Activated T-cell treated with anti-CD3 and anti-CD28 coated beads for 4 hours (primary cell): ENCODE data around the gene RNF223.

Experiments
- DNase-seq: peaks from one replicate; pipeline ENCODE4 v3.0.0-alpha.2; 2020

The RNF223 gene

DNA sequence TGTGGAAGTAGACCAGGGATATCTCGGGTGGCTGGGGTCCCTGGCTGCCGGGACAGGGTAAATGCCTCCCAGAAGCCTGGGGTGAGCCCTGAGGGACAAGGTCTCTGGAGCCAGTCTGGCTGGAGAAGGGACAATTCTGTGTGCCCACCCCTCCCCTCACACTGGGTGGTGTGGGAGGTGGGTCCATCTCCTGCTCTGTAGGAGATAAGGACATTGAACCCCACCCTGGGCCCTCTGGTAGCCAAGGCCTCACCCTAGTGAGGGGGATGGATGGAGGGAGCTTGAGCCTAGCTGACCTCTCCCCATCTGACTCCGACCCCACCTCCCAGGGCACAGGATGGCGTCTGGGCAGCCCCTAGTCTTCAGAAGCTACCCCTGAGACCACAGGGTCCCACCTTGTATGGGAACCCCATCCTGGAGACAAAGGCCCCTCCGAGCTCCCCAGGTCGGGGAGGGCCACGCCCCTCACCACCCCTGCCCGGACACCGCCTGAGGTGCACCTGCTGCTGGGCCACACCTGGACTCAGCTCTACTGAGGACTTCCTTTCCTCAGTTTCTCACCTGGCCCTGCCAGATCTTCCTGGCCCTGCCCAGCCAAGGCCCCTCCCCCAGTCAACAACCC lies 49.8 kb downstream of the RNF223 start:
- no peak for DNase-seq

DNA sequence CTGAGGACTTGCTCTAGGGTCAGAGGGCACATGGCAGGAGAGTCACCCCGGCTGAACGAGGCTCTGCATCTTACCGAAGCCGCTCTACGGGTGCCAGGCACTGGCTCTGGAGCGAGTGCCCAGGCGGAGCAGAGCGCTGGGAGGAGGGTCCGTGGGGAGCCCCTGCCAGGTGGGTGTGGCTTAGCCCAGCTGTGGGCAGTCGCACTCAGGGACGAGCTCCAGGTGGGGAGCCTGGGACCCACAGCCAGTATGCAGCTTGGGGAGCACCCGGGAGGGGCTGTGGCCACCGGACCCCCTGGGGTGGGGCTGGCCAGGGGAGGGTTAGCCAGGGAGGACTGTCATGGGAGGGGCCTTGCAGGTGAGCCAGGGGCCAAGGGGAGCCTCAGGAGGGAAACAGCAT lies 50.4 kb downstream of the RNF223 start:
- DNase-seq = no peak

DNA sequence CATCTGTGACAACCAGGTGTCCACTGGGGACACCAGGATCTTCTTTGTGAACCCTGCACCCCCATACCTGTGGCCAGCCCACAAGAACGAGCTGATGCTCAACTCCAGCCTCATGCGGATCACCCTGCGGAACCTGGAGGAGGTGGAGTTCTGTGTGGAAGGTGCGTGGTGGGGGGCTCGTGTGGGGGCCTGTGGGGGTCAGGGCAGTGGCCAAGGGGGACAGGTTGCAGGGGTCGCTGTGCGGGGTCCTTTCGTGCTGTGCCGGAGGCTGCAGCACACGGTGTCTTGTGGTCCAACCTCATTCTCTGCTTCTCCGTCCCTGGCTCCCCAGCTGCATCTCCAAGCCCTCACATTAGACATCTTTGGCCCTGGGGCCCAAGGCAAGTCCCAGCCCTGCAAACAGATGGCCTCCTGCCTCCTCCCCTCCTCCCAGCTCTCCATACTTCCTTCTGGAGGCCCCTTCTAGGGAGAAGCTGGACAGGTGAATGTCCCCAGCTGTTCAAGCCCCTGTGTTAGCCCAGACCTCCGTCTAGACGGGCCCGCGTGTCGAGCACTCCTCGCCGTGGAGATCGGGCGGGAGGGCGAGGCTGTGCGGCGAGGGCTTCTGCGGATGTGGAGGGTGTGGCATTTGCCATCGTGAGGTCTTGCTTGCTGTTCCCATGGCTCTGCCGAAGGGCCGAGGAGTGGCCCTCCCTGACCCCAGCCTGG lies 51.6 kb downstream of the RNF223 start:
- DNase-seq = no peak

DNA sequence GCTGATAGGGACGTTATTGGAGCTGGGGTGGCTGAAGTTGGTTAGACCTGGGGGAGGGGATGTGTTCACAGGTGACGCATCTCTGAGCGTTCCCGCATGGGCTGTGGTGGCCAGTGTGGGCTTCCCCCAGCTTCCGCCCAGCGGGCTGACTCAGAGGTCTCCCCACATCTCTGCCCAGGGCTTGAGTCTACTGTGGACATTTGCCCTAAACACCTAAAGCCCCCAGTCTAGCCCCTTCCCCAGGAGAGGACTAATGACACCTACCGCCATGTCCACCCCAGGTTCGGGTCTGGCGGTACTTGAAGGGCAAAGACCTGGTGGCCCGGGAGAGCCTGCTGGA lies 52.2 kb downstream of the RNF223 start:
- no peak for DNase-seq

DNA sequence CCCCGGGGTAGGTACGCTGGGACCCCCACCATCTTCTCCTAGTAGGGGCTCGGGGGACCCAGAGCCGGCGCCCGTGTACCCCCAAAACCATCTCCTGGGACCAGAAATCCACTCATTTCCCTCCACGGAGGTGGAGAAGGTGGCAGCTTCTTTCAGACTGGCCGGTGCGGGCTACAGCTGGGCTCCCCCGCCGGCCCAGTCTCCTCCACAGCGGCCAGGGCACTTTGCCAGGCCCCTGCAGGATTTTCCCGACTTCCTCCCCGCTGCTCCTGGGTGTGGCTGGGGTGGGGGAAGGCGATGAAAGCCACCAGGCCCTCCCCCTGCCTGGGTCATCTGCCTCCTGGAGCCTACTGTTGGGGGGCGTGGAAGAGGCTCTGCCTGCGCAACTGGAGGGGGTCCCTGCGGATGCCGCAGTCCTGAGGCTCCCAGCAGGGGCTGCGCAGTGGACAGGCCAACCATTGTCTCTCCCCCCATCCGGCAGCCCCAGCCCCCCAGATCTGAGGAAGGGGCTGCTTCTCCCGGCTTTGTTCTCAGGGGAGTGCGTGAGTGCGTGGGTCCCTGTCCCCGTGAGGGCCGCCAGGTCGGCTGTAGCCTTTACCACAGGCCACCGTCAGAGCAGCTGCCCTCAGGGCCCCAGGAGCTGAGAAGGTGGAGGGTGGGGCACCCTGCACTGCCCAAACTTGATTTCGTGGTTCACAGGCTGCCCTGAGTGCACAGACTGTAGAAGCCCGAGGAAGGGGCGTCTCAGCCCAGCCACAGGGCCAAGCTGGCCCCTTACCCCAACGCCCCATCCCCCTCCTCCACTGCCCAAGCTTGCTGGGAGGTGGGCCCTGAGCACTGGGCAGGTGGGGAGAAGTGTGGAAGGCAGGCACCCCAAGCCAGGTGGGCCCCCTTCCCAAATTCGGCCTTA lies 52.8 kb downstream of the RNF223 start:
- DNase-seq = no peak
